Measurements from ENCODE around the gene DGKA.
"Not testable (repeated sequence)": the region's sequence is repeated elsewhere in the genome, so short reads cannot be mapped to it uniquely, and the experiment has no call there.

DGKA gene

GRCh38 chr12:55969356-55969755, 38.4 kb downstream of the DGKA start:
- no peak for DNase-seq

GRCh38 chr12:55970775-55971174, 39.8 kb downstream of the DGKA start:
- DNase-seq: no peak

- no peak for DNase-seq
These were observed 41.1 kb downstream of the DGKA start for GRCh38 chr12:55972042-55972441.

GRCh38 chr12:55972456-55972855, 41.5 kb downstream of the DGKA start:
- DNase-seq: no peak

GRCh38 chr12:55972911-55973598, 42.1 kb downstream of the DGKA start:
- no peak for DNase-seq

- DNase-seq: peak; percentile 100
These were observed 42.8 kb downstream of the DGKA start, which contains the start of gene RAB5B for GRCh38 chr12:55973599-55974307. Gene RAB5B (plus strand): TSS chr12:55974078. CDS start chr12:55986961, 12,883 bp downstream.

GRCh38 chr12:55974308-55974730, 43.4 kb downstream of the DGKA start:
- DNase-seq: peak; percentile 43 to 49

- DNase-seq: no peak
These were observed 47.4 kb downstream of the DGKA start for GRCh38 chr12:55978393-55978792.

GRCh38 chr12:55979069-55979468, 48.1 kb downstream of the DGKA start:
- DNase-seq: no peak

- DNase-seq: not testable (repeated sequence)
These were observed 50.9 kb downstream of the DGKA start for GRCh38 chr12:55981882-55982281.

GRCh38 chr12:55982319-55982936, 51.5 kb downstream of the DGKA start:
- peak; percentile 72 to 88 for DNase-seq

- DNase-seq: no peak
These were observed 52.4 kb downstream of the DGKA start for GRCh38 chr12:55983232-55983842.

- peak in 1 of 2 donors; percentile 52 for DNase-seq
These were observed 53.9 kb downstream of the DGKA start for GRCh38 chr12:55984861-55985260.

- DNase-seq: peak; percentile 41 to 42
These were observed 54.4 kb downstream of the DGKA start for GRCh38 chr12:55985341-55985740.

- DNase-seq: not testable (repeated sequence)
These were observed 55.0 kb downstream of the DGKA start for GRCh38 chr12:55985976-55986375.

- DNase-seq: no peak
These were observed 60.1 kb downstream of the DGKA start for GRCh38 chr12:55991110-55991509.

GRCh38 chr12:55993230-55993853, 62.4 kb downstream of the DGKA start:
- DNase-seq: no peak

GRCh38 chr12:55995366-55995765, 64.4 kb downstream of the DGKA start:
- no peak for DNase-seq

- DNase-seq: peak; percentile 44 to 83
These were observed 65.3 kb downstream of the DGKA start for GRCh38 chr12:55996201-55996714.

GRCh38 chr12:55996715-55997534, 66.0 kb downstream of the DGKA start, which contains the start of gene SUOX:
Gene SUOX (plus strand): TSS chr12:55997276. CDS start chr12:56002222, 4,946 bp downstream.
- peak; percentile 95 to 96 for DNase-seq

GRCh38 chr12:55997535-55997859, 66.5 kb downstream of the DGKA start:
- DNase-seq: no peak

- not testable (repeated sequence) for DNase-seq
These were observed 68.6 kb downstream of the DGKA start for GRCh38 chr12:55999522-55999921.

Data from inflammatory macrophage treated with lipopolysaccharide for 1 hour (primary cell).